ENCODE measurements around the gene PPP1R1C.
A peak's percentile ranks its signal among the peaks of the same experiment; 100 is the strongest.

PPP1R1C gene

GRCh38 chr2:182113334-182113733, 127.7 kb downstream of the PPP1R1C start:
- no peak for DNase-seq (ENCODE audit: low read depth)

DNA sequence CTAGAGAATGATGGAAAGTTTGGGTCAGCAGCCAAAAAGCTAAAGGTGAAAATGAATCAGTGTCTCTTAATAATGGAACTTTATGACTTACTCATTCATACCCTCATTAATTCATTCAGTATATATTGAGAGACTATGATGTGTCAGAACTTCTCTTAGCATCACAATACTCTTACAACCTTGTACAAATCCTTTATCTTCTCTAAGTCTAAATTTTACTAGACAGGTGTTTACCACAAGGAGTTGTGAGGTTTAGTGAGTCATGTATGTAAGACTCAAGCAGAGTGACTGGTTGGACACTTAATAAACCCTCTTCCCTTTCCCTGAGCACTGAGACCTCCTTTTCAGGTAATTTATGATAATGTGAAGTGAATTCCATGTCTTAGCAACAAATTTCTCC, 129.6 kb downstream of the PPP1R1C start:
- DNase-seq (ENCODE audit: low read depth) = no peak

GRCh38 chr2:182116774-182117173, 131.1 kb downstream of the PPP1R1C start:
- DNase-seq (ENCODE audit: low read depth) = no peak

- DNase-seq (ENCODE audit: low read depth) = peak; percentile 2
Observed at GRCh38 chr2:182117196-182117595, 131.5 kb downstream of the PPP1R1C start.

DNA sequence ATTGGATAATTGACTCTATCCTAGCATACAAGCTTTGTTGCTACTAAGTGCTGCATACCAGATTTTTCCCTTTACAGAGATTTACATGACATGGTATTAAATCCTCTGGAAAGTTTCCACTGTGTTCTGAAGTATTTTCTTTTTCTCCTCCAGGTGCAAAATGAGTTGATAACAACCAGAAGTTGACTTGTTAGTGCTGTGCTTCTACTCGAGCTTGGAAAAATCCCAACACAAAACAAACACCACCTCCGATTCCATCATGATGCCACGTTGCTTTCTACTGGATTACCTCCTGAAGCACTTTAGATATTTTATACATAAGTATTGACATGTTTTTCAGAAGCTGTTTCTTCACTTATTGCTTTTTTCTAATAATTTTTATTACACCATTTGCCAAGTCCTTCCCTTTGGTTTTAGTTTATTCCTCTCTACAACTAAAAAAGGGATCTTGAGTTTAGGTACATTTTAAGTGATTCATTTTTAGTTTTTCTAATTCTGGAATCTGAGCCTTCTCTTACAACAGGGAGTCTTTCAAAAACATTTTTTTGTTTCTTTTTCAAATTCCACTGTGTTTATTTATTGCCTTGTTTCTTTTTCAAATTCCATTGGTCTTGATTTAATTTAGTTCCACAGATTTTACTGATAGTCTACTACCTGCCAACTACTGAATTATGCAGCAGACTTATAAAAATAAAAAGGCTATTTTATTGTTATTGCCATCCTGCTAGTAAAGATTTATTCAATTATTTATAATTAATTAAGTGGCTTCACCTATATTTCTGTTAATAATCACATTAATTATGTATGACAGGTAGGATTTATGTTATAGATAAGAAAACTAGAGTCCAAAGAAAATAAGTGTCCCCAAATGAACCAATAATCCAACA, 143.4 kb downstream of the PPP1R1C start:
- peak; percentile 37 for DNase-seq (ENCODE audit: low read depth)

GRCh38 chr2:182132605-182133004, 147.0 kb downstream of the PPP1R1C start:
- peak; percentile 21 for DNase-seq (ENCODE audit: low read depth)

DNA sequence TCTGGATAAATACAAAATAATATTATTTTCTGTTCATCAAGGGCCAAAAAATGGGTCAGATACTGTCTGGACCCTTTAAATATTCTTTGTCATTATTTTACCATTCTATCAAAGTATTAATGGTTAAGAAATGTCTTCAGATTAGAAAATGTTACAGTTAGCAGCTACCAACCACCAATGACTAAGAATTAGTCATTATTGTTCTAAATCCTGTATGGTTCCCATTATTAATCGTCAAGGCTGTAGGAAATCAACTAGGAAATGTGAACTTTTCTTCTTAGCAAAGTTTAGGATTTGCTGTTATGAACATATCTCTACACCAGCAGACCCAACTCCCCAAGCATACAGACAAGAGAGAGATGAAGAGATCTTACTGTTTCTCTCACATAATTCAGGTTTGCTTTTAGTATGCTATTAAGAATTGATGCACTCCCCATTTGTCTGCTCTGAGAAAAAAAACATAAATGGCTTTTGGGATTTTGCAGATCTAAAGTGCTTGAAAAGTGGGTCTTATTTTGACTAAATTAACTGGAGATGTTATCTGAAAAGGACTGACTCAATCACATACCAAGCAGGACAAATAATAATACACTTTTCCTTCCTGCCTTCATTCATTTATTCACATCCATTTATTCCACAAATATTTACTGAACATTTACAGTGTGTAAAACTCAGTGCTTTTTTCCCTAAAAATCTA, 147.7 kb downstream of the PPP1R1C start:
- peak; percentile 2 for DNase-seq (ENCODE audit: low read depth)

DNA sequence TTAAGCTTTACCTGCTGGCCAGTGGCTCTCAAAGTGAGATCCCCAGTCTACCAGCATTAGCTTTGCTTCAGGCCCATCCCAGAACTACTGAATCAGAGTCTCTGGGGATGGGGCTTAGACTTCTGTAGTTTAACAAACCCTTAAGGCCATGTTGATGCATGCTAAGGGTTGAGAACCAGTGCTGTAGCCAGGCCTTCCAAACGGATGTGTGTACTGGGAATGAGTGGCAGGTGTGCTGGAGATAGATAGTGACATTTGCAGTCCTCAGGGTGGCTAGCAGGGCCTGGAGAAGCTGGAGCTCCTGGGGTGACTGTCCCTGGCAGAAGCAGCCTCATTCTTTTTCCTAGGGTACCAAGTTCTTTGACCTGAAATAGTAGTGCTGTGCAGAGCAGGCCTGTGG, 148.5 kb downstream of the PPP1R1C start:
- no peak for DNase-seq (ENCODE audit: low read depth)

DNA sequence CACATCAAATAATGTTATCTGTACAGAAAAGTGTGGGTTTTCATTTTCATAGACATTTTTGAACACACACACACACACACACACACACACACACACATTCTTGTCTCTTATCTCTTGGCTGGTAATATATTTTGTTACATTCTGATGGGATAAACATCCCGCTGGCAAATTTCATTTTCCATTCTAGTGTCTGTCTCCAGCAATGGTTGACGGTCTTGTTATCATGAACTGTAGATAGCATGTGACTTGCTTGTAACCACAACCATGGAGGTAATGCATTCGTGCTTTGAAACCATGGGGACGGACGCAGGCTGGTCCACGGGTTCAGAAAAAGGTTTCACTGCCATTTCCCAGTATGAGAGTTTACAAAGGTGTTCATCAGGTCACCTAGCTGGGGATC, 156.4 kb downstream of the PPP1R1C start:
- no peak for DNase-seq (ENCODE audit: low read depth)

- no peak for DNase-seq (ENCODE audit: low read depth)
Observed at GRCh38 chr2:182144041-182144775, 158.6 kb downstream of the PPP1R1C start.

GRCh38 chr2:182144776-182145165, 159.1 kb downstream of the PPP1R1C start:
- DNase-seq (ENCODE audit: low read depth) = peak; percentile 10

- DNase-seq (ENCODE audit: low read depth) = no peak
Observed at GRCh38 chr2:182148344-182148743, 162.7 kb downstream of the PPP1R1C start.

DNA sequence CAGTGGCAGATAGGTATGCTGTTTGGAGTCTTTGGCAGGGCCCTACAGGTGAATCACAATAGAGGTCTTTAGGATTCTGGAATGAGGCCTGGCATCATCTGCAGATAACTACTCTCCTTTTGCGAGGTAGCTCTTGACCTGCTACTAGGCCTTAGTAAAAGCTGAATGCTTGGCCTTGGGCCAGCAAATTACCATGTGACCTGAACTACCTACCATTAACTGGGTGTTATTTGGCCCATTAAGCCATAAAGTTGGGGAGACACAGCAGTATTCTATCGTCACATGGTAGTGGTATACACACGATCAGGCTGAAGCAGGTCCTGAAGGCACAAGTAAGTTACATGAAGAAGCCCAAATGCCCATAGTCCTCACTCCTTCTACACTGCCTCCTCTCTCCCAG, 178.2 kb downstream of the PPP1R1C start:
- no peak for DNase-seq (ENCODE audit: low read depth)

DNA sequence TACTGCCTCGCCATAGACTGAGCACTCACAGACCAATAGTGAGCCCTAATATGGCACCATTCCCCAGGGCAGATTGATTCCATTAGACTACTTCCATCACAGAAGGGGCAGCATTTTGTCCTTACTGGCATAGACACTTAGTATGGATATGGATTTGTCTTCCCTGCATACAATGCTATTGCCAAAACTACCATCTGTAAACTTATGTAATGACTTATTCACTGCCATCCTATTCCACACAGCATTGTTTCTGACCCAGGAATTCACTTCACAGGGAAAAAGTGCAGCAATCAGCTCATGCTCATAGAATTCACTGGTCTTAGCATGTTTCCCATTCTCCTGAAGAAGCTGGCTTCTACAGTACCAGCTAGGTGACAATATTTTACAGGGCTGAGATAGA, 179.0 kb downstream of the PPP1R1C start:
- DNase-seq (ENCODE audit: low read depth) = no peak

DNA sequence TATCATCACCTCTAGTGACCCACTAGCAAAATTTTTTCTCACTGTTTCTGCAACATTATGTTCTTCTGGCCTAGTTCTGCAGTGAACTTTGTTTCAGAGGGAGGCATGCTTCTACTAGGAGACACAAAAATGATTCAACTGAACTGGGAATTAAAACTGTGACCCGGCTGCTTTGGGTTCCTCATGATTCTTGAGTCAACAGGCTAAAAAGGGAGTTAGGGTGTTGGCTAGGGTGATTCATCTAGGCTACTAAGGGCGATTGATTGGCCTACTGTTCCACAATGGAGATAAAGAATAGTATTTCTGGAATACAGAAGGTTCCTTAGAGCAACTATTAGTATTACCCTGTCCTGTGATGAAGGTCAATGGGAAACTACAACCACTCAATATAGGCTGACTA, 179.5 kb downstream of the PPP1R1C start:
- DNase-seq (ENCODE audit: low read depth) = no peak

GRCh38 chr2:182166406-182166805, 180.8 kb downstream of the PPP1R1C start:
- no peak for DNase-seq (ENCODE audit: low read depth)

GRCh38 chr2:182166841-182167240, 181.2 kb downstream of the PPP1R1C start:
- DNase-seq (ENCODE audit: low read depth) = no peak

Measured in fibroblast of gingiva (primary cell).